ENCODE data around the gene C1QTNF4.
"Not testable (repeated sequence)": the region's sequence is repeated elsewhere in the genome, so short reads cannot be mapped to it uniquely, and the experiment has no call there.

Gene C1QTNF4

DNA sequence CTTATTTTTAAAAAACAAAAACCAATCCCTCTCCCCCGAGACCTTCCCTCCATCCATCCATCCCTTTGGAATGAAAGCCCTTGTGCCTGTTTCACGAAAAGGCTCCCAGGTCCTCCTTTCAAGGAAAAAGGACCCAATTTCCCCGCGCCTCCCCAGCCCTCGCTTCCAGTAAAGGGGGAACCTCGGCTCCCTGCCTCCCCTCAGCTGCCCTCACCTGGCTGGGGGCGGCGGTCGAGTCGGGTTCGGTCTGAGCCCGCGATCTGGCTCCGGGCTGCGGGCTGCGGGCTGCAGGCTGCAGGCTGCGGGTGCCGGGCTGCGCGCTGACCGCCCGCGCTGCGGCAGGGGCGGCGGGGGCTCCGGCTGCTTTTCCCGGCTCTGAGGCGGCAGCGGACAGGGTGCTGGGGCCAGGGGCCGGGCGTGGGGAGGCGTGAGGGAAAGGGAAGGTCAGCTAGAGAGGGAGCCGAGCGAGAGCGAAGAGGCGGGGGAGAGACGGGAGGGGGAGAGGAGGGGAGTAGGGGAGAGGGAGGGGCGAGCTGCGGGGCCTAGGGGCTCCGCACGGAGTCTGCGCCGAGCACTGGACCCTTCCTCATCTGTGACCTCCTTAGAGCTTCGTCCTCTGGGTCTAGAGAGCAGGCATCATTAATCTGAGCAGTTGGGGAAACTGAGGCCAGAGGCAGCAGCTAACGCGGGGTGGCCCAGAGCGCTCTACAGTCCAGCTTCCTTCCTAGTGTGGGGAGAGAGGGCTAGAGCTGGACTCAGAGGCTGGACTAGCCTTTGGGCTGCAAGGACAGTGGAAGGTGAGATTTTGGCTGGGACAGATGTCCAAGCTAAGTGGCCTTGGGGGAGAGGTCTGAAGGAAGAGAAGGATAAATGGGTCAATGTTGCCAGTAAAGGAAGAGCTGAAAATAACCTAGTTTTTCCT, at the start of gene C1QTNF4:
Gene C1QTNF4, minus strand, starts transcription at position 478 of the 922 bp plus-strand sequence. CDS start 3,601 bp downstream, outside the sequence.
- no peak for DNase-seq

DNA sequence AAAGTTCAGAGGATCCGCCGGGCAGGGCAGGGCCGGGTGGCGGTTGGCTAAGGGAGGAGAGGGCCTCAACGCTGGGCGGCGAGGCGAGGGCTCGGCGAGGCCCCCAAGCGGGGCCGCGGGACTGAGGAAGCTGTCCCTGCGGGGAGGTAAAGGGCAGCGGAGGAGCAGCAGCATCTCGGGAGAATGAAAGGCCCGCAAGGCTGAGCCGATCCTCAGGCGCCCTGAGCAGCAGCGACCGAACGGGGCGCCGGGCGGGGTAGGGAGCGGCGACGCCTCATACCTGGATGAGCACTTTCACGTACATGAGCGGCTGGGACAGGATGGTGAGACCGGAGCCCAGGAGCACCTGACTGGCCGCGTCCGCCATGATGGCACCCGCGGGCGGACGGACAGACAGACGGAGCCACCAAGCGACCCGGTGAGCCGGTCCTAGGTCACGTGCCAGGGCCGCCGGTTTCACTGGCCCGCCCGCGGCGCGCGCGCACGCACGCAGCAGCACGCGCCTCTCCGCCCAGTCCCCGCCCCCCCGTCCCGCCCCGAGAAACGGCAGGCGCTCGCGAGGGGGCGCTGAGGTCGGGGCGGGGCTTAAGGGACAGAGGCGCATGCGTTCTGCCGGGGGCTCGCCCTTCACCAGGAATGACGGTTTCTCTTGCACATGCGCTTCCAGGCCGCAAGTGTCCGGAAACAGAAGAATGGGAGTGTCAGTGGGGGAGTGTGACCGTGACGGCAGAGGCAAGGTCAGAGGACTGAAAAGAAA, 48.1 kb upstream of the C1QTNF4 start, which contains the start of gene MTCH2:
Gene MTCH2, minus strand, starts transcription at position 461 of the 757 bp plus-strand sequence. Its CDS starts 94 bp downstream, at position 367.
- DNase-seq: peak; percentile 95 to 98 (median 96)

DNA sequence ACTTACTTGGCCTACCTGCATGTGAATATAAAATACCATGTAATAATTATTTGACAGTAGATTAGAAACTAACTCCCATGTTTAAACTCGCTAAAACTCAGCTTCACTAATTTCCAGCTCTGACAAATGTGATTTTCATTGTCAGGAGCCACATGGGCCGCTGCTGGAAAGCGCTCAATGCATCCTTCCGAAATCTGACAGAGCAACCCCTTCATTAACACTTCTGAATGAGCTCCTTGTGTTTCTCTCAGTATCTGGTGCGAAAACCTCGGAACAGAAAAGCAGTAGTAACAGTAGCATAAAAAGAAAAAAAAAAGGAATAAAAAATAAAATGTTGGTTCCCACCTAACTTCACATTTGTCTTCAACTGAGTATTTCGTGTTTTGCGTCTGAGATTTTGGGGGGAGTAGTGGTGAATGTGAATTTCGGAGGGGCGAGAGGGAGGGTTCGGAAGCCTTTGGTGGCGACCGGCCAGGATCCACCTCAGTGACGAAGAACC, 47.4 kb upstream of the C1QTNF4 start:
- DNase-seq: no peak

DNA sequence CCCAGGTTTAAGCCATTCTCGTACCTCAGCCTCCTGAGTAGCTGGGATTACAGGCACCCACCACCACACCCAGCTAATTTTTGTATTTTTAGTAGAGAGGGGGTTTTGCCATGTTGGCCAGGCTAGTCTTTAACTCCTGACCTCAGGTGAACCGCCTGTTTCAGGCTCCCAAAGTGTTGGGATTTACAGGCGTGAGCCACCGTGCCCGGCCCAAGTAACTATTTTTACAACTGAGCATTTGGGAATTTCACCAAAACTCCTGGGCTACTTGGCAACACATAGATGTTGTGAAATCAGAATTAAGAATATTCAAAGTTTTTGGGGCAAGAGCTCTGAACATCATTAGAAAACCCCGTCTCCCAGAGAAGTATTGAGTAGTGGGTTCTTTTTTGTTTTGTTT, 46.3 kb upstream of the C1QTNF4 start:
- DNase-seq: not testable (repeated sequence)

DNA sequence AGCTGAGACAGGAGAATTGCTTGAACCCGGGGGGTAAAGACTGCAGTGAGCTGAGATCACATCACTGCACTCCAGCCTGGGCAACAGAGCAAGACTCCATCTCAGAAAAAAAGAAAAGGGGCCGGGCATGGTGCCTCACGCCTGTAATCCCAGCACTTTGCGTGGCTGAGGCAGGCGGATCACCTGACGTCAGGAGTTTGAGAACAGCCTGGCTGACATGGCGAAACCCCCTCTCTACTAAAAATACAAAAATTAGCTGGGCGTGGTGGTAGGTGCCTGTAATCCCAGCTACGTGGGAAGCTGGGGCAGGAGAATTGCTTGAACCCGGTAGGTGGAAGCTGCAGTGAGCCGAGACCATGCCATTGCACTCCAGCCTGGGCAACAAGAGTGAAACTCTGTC, 42.1 kb upstream of the C1QTNF4 start:
- DNase-seq: not testable (repeated sequence)

DNA sequence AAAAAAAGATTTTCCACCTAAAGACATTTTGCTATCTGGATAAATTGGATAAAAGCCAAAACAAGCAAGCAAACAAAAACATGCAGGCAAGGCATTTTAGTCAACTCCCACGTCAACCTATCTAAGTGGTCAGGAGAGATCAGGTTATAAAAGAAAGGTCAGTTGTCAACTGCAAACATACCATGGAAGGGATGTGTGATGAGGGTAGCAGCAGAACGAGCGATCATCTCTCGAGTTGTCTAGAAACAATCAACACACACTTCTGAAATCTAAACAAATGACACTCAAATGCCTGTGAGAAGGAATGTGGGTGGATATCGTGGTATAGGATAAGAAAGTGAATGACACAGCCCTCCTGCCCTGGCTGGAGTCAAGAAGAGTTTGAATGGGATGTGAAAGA, 37.3 kb upstream of the C1QTNF4 start:
- no peak for DNase-seq

DNA sequence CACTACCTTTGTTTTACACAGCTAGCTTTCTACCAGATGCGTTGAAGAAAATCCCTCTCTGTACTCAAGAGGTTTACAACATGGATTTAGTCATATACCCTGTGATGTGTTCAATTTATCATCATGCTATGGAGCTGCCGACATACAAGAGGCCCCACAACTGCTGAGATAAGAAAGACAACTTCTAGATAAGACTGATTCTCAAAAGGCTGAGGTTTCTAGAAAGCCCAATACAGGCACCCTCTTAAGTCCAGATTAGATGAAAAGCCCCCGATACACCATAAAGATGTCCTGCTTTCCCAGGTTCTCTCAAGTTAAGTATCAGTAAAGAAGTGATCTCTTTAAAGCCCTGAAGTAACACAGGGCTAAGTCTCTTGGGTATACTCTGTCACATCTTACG, 33.8 kb upstream of the C1QTNF4 start:
- no peak for DNase-seq

DNA sequence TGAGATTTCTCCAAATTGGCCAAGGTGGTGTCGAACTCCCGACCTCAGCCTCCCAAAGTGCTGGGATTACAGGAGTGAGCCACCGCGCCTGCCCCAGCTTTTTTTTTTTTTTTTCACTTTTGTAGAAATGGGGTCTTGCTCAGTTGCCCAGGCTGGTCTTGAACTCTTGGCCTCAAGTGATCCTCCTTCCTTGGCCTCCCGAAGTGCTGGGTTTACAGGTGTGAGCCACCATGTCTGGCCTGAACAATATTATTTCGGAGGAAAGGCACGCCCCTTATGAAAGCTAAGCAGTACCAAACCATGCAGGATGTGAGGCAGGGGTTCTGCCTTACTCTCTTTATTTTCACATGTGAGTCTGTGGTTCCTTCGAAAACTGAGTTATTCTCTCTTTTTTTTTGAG, 32.0 kb upstream of the C1QTNF4 start:
- no peak for DNase-seq

DNA sequence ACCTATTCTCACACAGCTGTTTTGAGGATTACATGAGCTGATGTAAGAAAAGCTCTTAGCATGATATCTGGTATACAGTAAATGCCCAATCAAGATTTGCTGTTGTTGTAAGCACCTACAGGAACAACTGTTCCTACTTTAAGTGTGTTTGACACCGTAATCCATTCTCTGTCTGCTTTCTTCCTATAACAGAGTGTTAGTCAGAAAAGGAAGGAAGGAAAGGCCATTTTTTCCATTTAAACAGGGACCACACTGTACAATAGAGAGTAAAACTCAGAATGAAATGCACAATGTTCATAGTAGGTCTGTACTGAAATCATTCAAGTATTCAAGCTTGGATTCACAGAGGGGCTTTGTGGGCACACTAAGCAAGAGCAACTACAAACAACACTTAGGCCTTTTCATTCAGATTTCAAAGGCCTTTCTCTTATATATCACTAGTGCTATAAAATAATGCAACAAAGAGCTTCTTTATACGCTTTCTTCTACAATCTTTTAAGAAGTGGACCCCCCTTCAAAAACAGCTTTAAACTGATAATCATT, 26.7 kb upstream of the C1QTNF4 start:
- no peak for DNase-seq

DNA sequence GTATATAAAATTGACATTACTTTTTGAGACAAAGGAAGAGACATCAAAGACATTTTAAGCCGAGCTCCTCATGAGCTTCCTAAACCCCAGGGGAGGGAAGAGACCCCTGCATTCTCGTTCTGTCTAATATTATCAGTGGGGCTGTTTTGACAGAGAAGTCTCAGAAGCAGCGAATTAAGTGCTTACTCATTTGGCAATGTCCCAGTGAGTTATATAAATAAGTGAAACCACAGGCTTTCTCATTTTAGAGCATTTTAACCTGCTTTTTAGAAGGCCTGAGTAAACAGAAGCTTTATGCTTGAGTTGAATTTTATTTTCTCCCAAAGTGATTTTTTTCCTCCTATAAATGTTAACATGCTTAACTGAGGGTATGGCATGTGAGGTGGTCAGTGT, 23.2 kb upstream of the C1QTNF4 start:
- DNase-seq: no peak

DNA sequence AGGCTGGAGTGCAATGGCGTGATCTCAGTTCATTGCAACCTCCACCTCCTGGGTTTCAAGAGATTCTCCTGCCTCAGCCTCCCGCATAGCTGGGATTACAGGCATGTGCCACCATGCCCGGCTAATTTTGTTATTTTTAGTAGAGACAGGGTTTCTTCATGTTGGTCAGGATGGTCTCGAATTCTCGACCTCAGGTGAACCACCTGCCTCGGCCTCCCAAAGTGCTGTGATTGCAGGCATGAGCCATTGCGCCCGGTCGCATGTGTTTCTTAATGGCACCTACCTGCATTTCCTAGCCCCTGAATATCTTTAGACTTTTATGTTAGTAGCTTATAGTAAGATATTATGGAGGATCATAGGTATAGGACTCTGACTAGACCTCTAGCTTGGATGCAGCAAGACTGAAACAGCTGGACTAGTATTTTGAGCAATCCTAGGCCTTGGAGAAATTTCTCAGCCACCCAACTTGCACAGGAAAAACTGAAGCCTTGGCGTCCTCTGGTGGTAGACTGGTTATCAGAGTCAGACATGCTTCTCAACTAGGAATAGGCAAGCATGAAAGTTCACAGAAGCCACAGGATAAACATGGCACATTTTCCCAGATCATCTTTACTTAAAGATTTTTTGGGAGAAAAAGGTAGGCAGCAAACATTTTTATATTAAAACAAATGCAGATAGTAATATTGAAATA, 22.7 kb upstream of the C1QTNF4 start:
- no peak for DNase-seq

DNA sequence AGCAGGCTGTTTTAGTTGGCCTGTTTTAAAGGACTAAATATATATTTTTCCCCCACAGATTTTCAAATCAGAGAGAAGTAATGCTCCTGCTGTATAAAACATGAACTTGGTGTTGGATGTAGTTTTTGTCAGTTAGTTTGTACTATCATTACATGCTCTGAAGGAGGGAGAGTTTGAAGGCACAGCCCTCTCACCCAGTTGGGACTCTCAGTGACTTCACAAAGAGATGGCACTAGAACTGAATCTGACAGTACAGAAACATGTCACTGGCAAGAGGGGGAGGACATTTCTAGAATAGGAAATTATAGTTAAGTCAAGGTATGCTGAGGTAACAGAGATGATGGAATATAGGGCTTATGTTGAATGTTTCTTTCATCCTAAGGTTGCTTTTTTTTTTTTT, 21.0 kb upstream of the C1QTNF4 start:
- no peak for DNase-seq

DNA sequence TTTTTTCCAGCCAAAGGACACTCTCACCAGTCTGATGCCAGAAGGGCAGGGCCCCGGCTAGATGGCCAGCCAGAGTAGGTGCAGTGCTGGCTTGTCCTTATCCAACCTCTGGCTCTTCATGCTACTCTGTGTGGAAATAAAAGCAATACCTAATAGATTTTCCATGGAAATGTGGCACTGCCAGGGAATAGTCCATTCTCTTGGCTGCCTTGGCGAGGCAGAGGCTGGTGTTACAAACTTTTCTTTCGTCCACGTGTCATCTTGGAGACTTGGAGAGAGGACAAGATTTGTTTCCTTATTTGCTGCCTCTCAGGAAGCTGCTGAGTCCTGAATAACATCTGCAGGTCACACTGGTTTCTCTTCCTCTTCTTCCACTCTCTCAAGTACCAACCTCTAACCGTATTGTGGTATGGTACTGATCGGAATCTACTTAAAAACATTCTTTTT, 17.2 kb upstream of the C1QTNF4 start:
- no peak for DNase-seq

DNA sequence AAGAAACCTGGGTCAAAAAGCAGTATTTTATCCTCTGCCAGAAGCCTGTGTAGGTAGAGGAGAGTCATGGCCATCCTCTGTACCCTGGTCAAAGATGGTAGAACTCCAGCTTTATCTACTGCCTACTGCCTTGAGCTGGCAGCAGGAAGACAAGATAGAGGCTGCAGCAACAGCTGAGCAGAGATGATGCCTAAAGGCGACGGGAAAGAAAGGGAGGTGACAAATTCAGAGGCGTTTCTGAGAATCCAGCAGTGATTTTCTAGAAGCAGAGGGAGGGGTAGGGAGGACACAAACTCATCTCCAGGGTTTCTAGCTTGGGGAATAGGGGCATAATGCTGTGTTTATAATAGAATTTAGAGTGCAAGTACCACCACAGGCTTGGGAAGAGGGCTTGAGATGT, 15.5 kb upstream of the C1QTNF4 start:
- DNase-seq: no peak

DNA sequence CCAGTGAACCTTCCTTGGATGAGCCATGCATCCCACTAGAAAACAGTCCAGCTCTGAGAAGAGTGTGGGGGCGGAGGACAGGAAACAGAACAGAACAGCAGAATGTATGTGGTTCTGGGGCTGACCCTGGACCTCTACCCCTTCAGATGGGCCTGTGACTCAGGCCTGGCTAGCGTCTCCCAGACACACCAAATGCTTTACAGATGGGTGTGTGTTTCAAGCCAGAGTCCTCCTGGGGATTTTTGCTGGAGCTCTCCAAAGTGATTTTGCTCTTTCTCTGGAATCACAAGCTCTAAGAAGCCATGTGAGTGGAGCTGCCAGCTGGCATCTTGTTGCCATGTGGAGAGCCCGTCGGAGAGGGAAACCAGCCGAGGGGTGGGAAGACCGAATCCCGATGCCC, 13.2 kb upstream of the C1QTNF4 start:
- no peak for DNase-seq

DNA sequence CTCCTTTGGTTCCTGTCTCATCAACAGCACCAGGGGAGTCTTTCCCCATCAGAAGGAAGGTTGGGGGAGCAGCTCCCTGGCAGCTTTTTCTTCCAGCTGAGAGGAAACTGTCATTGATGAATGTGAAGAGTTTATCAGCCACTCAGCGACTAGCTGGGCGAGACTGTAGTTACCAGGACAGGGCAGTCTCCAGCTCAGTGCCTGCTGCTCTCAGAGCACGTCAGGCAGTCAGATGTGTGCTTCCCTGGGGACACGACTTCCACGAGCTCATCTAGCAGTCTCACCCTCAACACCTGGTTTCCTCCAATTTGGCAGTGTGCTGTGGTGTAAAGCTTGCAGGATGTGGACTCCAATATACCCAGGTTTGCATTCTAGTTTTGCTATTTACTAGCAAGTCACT, 12.5 kb upstream of the C1QTNF4 start:
- no peak for DNase-seq

DNA sequence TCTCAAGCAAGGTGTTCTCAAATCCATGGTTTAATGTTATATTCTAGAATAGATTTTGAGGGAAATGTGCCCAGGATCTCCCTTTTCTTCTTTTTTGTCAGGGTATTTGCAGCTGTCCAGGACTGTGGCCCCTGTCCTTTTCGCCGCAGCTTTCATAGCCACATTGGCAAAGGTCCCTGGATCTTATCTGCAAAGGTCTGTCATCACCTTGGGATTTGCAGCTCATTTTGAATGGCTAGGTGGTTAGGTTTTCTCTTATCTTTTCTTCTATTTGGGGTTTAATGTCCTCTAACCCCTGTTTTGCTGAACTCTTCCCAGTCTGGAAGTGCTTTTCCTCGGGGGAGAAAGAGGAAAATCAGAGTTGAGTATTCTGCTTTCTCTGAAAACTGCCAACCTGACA, 11.7 kb upstream of the C1QTNF4 start:
- no peak for DNase-seq

DNA sequence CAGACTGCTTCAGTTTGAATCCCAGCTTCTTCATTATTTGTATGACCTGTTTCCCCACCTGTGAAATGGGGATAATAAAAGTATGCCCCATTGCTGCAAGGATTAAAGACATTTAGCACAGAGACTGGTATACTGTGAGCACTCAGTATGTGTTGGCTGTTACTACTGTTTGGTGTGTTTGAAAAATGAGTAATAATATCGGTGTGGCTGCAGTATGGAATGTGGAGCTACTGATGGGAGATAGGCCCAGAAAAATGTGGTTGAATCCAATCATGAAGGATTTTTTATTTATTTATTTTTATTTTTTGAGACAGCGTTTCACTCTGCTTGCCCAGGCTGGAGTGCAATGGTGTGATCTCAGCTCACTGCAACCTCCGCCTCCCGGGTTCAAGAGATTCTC, 9.1 kb upstream of the C1QTNF4 start:
- DNase-seq: no peak

DNA sequence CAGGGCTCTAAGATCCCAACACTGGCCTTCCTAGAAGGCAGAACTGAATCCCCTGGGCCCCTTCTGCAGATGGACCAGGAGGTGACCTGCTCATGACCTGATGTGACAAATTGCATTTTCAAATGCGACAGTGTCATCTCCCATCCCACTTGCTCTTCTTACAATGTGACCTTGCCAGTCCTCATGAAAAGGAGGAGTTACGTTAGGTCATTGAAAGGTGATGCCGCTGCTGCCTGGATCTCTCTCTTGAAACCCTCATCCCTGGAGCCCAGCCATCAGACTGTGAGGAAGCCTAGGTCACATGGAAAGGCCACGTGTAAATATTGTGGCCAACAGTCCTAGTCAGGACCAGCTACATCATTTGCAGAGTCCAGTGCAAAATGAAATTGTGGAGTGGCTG, 5.7 kb upstream of the C1QTNF4 start:
- no peak for DNase-seq

DNA sequence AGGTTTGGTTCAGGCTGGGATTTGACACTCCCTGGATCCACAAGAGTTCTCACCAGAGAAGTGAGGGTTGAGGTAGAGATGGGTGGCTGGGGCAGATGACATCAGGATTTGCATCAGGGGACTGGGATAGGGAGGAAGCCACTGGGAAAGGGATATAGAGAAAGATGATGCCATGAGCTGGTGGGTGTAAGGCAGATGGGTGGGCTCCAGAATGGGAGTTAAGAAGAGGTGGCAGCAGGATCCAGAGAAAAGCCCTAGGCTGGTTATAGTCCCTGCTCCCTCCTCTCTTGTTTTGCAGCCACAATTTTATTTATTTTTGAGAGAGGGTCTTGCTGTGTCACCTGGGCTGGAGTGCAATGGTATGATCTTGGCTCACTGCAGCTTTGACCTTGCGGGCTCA, 1.8 kb upstream of the C1QTNF4 start:
- no peak for DNase-seq

DNA sequence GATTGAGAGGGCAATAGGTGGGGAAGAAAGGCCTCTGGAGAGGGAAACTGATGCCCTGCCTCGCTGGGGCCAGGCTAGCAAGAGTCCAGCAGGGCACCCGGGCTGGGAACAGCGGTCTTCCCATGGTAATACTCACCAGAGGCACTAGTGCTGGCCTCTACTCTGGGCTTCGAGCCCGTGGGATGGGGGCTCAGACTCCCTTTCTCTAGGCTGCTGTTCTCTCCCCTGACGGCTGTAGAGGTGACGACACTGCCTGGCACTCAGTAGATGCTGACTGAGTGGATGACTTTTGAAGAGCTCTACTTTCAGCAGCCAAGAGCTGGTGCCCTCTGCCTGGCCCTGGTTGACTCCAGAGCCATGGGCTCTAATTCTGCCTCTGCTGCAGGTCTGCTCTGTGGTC, 818 bp upstream of the C1QTNF4 start:
- no peak for DNase-seq

DNA sequence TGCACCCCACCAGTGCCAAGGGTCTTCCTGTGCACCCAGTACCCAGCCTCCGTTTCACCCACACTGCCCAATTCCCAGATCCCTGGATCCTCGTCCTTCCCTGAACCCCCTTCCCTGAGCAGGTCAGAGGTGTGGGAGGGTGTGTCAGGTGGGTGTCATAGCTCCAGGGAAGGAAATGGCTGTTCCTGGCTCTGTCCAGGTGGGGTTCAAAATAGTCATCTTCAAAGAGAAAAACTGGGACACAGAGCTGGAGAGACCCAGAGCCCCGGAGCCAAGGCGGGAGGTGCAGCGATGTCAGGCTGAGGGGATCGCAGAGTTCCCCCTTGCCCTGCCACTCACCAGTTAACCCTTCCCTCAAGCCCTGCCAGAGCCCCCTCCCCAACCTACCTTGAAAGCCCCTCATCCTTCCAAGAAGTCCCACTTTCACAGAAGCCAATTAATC, 698 bp downstream of the C1QTNF4 start:
- no peak for DNase-seq

DNA sequence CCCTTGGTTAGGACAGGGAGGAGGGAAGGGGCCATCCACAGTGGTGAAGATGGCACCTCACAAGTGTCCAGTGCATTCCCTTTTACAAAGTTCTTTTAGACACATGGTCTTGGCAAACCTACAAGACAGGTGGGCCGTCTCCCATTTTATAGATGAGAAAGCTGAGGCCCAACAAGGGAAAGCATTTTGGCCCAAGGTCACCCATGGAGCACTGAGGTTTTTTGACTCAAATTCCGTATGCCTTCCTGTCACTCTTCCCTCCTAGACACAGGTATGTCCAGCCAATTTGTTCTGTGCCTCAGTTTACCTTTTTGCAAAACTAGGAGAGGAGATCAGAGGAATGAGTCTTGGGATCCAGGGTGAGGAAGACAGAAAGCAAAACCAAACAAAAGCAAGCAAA, 1.2 kb downstream of the C1QTNF4 start:
- no peak for DNase-seq
